ENCODE data around the gene CKM.

CKM gene

DNA sequence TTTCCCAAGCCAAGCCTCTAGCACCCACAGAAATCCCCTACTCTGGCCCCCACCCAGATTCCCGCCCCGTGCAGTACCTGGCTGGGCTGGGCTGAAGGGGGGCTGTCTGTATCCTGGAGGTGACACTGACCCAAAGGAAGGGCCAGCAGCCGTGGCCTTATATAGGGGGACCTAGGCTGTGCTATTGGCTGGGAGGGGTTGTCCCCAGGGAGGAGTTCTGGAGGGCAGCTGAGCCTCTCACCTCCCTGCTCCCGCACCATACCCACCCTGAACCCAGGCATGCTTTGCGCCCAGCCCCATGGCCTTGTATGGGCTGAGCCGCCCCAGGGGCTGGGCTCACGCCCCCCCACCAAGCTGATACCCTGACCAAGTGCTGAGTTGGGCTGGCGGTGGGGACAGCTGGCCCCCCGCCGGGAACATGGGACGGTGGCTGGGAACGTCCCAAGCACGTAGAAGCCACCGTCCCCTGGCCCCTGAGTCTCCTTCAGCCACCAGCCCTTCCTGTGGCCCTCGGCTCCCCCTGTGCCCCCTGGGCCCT is at the start of gene CKM:
TSS of gene CKM (minus strand) at position 132 of the 538 bp plus-strand sequence. CDS start 3,162 bp downstream, outside the sequence.
- Histone ChIP-seq H3K4me3 (ENCODE audit: low read depth, low read length) (peak within 1 kb of the TSS; percentile 49; the same call in 1 of the 2 replicates), H3K36me3 (ENCODE audit: insufficient read depth, low read length) (no peaks in the 10 kb centered on the region), H3K27me3 (ENCODE audit: insufficient read depth, low read length) (peaks cover 6% of the 10 kb centered on the region), H3K27ac (ENCODE audit: low read depth, low read length) (no peak within 1 kb of the TSS), H3K79me2 (ENCODE audit: control insufficient read depth, insufficient read depth, low read length, unreplicated experiment) (no peaks in the 10 kb centered on the region), H3K4me1 (ENCODE audit: control insufficient read depth, insufficient read depth, low read length, unreplicated experiment) (no peaks in the 10 kb centered on the region), H2AFZ (ENCODE audit: low read length, unreplicated experiment) (no peak within 1 kb of the TSS)

DNA sequence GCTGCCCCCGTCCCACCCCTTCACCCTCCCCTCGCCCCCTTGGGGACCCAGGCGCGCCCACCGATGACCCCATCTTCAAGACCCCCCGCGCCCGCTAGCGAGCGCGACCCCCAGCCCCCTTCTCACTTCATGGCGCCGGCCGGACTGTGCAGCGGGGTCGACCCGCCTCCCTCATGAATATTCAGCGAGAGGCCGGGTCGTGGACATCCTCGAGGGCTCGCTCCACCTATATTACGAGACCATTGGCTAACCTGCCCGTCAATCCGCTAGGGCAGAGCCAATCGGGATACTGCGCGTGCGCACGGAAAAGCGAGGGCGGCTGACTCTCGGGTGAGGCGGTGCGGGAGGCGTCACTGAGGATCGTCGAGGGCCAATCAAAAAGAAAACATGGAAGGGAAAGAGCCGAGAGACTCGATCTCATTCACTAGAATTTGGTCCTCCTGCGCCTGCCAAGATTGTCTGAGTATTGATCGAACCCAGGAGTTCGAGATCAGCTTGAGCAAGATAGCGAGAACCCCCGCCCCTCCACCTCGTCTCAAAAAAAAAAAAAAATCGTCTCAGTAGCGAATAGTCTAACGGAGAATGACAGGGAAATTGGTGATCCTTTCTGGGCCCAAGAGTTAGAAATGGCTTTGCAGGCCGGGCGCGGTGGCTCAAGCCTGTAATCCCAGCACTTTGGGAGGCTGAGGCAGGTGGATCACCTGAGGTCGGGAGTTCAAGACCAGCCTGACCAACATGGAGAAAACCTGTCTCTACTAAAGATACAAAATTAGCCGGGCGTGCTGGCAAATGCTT is 47.9 kb upstream of the CKM start, which contains the start of gene ERCC2:
TSS of gene ERCC2 (minus strand) at position 164 of the 795 bp plus-strand sequence. CDS start at position 131, 33 bp downstream.
- H3K4me1 ChIP-seq (ENCODE audit: control insufficient read depth, insufficient read depth, low read length, unreplicated experiment), result no peaks in the 10 kb centered on the region
- peak within 1 kb of the TSS; percentile 60 for H3K27ac ChIP-seq (ENCODE audit: low read depth, low read length)
- peaks cover 23% of the 10 kb centered on the region for H3K79me2 ChIP-seq (ENCODE audit: control insufficient read depth, insufficient read depth, low read length, unreplicated experiment)
- H3K27me3 ChIP-seq (ENCODE audit: insufficient read depth, low read length), result no peaks in the 10 kb centered on the region
- H3K4me3 ChIP-seq (ENCODE audit: low read depth, low read length), result peak within 1 kb of the TSS; percentile 94
- H2AFZ ChIP-seq (ENCODE audit: low read length, unreplicated experiment), result peak within 1 kb of the TSS; percentile 50
- 0 out of 2 replicates have a peak, but pooled peaks cover 3% of the 10 kb centered on the region for H3K36me3 ChIP-seq (ENCODE audit: insufficient read depth, low read length)

DNA sequence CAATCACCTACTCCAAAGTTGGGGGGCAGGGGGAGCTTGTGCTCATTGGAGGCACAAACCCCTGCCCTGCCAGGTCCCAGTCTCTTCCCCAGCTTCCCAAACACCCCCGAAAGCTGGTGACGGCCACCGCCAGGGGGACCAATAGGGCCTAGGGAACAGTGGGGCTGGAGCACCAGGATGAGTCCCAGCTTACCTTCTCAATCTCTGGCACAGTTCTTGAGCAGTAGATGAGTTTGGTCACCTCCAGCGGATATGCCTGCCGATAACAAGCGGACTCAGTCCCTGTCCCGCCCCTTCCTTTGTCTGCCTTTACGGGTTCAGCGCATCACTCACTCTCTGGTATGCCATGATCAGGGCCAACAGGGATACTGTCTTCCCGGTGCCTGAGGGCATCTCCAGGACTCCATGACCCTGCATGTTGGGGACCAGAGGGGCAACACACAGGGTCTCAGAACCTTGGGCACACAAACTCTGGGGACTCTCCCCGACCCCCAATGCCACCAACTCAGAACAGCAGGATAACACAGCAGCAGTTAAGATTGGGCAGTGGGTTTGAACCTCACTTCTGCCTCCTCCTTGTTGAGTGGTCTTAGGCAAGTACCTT is 46.2 kb upstream of the CKM start:
- peak overlapping the region; percentile 94 for H3K4me3 ChIP-seq (ENCODE audit: low read depth, low read length)
- H3K36me3 ChIP-seq (ENCODE audit: insufficient read depth, low read length), result 0 out of 2 replicates have a peak, but pooled peaks cover 3% of the 10 kb centered on the region
- H3K4me1 ChIP-seq (ENCODE audit: control insufficient read depth, insufficient read depth, low read length, unreplicated experiment), result no peaks in the 10 kb centered on the region
- H3K79me2 ChIP-seq (ENCODE audit: control insufficient read depth, insufficient read depth, low read length, unreplicated experiment), result peaks cover 23% of the 10 kb centered on the region
- H3K27ac ChIP-seq (ENCODE audit: low read depth, low read length), result no peak overlapping the region
- no peaks in the 10 kb centered on the region for H3K27me3 ChIP-seq (ENCODE audit: insufficient read depth, low read length)
- H2AFZ ChIP-seq (ENCODE audit: low read length, unreplicated experiment), result no peak overlapping the region

DNA sequence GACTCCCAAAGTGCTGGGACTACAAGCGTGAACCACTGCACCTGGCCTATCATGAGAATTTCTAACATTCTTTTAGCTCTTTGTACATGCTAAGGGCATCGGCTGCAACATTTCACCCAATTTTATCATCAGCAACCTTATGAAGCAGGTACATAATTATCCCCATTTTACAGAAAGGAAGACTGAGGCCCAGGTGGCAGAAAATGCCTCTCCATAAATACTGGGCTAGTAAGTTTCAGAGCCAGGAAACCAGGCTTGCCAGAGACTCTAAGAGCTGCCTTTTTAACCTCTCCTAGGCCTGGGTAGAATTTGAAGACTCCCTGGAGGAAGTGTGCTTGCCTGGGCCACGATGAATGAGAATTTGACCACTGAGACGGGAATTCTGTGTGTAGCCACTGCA is 45.5 kb upstream of the CKM start:
- H2AFZ ChIP-seq (ENCODE audit: low read length, unreplicated experiment), result no peak overlapping the region
- H3K4me1 ChIP-seq (ENCODE audit: control insufficient read depth, insufficient read depth, low read length, unreplicated experiment), result no peaks in the 10 kb centered on the region
- peaks cover 23% of the 10 kb centered on the region for H3K79me2 ChIP-seq (ENCODE audit: control insufficient read depth, insufficient read depth, low read length, unreplicated experiment)
- no peak overlapping the region; the same call in 1 of the 2 replicates for H3K4me3 ChIP-seq (ENCODE audit: low read depth, low read length)
- 0 out of 2 replicates have a peak, but pooled peaks cover 3% of the 10 kb centered on the region for H3K36me3 ChIP-seq (ENCODE audit: insufficient read depth, low read length)
- H3K27ac ChIP-seq (ENCODE audit: low read depth, low read length), result no peak overlapping the region
- no peaks in the 10 kb centered on the region for H3K27me3 ChIP-seq (ENCODE audit: insufficient read depth, low read length)

DNA sequence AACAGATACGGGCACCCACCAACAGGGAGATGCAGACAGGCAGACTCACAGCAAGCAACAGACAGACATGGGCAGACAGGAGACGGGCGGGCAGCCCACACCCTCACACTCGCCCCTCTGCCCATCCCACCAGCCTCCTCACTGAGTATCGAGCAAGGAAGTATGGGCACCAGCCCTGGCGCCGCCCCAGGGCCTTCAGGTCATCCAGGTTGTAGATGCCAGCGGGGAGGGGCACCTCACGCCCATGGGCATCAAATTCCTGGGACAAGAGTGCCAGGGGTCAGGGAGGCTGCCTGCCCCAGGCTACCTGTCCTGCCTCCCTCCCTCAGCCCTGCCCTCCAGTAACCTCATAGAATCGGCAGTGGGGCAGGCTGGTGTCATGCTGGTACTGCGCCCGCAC is 42.0 kb upstream of the CKM start:
- Histone ChIP-seq H2AFZ (ENCODE audit: low read length, unreplicated experiment) (no peak overlapping the region), H3K27ac (ENCODE audit: low read depth, low read length) (no peak overlapping the region), H3K27me3 (ENCODE audit: insufficient read depth, low read length) (no peaks in the 10 kb centered on the region), H3K36me3 (ENCODE audit: insufficient read depth, low read length) (0 out of 2 replicates have a peak, but pooled peaks cover 3% of the 10 kb centered on the region), H3K4me1 (ENCODE audit: control insufficient read depth, insufficient read depth, low read length, unreplicated experiment) (no peaks in the 10 kb centered on the region), H3K79me2 (ENCODE audit: control insufficient read depth, insufficient read depth, low read length, unreplicated experiment) (peaks cover 16% of the 10 kb centered on the region), H3K4me3 (ENCODE audit: low read depth, low read length) (no peak overlapping the region)

DNA sequence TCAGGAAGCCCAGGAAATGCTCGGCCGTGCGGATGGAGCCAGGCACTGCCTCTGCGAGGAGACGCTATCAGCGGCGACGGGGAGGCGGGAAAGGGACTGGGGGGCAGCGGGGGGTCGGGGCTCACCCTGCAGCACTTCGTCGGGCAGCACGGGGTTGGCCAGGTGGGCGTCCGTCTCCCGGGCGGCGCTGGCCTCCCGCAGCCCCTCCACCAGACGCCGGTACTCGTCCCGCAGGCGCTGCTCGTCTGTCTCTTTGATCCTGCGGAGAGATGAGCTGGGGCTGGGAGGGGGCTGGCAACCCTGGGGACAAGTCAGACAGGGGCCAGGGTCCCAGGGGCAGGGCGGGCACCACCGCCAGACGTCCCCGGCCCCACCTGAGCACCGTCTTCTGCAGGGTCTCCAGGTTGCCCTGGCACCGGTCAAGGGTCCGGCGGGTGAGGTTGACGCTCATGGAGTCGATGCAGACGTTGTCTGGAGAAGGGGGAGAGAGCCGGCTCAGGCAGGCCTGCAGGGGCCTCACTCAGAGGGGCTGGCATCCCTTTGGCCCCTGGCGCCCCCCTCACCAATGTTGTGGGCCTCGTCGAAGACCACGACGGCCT is 41.3 kb upstream of the CKM start:
- Histone ChIP-seq H3K36me3 (ENCODE audit: insufficient read depth, low read length) (0 out of 2 replicates have a peak, but pooled peaks cover 3% of the 10 kb centered on the region), H3K4me1 (ENCODE audit: control insufficient read depth, insufficient read depth, low read length, unreplicated experiment) (no peaks in the 10 kb centered on the region), H3K27me3 (ENCODE audit: insufficient read depth, low read length) (no peaks in the 10 kb centered on the region), H3K79me2 (ENCODE audit: control insufficient read depth, insufficient read depth, low read length, unreplicated experiment) (peaks cover 10% of the 10 kb centered on the region), H3K27ac (ENCODE audit: low read depth, low read length) (no peak overlapping the region), H3K4me3 (ENCODE audit: low read depth, low read length) (no peak overlapping the region), H2AFZ (ENCODE audit: low read length, unreplicated experiment) (no peak overlapping the region)

DNA sequence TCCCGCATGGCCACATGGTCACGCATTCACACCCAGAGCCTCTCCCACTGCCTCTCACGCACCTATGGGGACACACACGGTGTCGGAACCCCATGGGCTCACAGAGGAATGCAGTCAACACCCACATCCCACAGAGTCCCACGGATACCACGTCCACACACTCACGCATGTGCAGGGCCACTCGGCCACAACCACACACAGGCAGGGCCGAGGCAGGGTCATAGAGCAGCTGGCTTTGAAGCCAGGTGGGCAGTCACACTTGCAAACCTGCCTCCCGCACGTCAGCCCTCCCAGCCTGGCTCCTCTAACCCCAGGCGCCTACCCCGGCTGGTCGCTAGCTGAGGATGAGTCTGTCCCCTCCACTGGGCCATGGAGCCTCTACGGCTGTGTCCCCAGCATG is 39.6 kb upstream of the CKM start:
- no peaks in the 10 kb centered on the region for H3K27me3 ChIP-seq (ENCODE audit: insufficient read depth, low read length)
- no peak overlapping the region for H3K27ac ChIP-seq (ENCODE audit: low read depth, low read length)
- H2AFZ ChIP-seq (ENCODE audit: low read length, unreplicated experiment), result no peak overlapping the region
- H3K4me3 ChIP-seq (ENCODE audit: low read depth, low read length), result no peak overlapping the region
- H3K36me3 ChIP-seq (ENCODE audit: insufficient read depth, low read length), result 0 out of 2 replicates have a peak, but pooled peaks cover under 1% of the 10 kb centered on the region
- no peaks in the 10 kb centered on the region for H3K79me2 ChIP-seq (ENCODE audit: control insufficient read depth, insufficient read depth, low read length, unreplicated experiment)
- H3K4me1 ChIP-seq (ENCODE audit: control insufficient read depth, insufficient read depth, low read length, unreplicated experiment), result no peaks in the 10 kb centered on the region

DNA sequence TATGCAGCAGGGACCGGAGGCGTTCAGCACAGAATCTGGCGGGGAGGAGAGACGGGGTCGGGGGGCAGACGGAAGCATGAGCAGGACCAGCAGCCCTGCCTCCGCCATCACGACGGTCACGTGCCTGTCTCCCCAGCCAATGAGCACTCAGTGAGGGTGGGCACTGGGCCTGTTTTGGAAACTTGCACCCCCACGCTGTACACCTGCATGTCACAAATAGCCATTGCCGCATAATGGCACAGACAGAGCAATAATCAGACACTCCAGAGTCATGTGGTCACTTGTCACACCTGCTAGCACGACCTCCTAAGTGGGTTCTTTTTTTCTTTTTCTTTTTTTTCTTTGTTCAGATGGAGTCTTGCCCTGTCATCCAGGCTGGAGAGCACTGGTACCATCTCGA is 38.9 kb upstream of the CKM start:
- H3K27ac ChIP-seq (ENCODE audit: low read depth, low read length), result no peak overlapping the region
- H3K79me2 ChIP-seq (ENCODE audit: control insufficient read depth, insufficient read depth, low read length, unreplicated experiment), result no peaks in the 10 kb centered on the region
- no peak overlapping the region for H3K4me3 ChIP-seq (ENCODE audit: low read depth, low read length)
- H3K36me3 ChIP-seq (ENCODE audit: insufficient read depth, low read length), result 0 out of 2 replicates have a peak, but pooled peaks cover 3% of the 10 kb centered on the region
- H3K4me1 ChIP-seq (ENCODE audit: control insufficient read depth, insufficient read depth, low read length, unreplicated experiment), result no peaks in the 10 kb centered on the region
- no peak overlapping the region for H2AFZ ChIP-seq (ENCODE audit: low read length, unreplicated experiment)
- no peaks in the 10 kb centered on the region for H3K27me3 ChIP-seq (ENCODE audit: insufficient read depth, low read length)

DNA sequence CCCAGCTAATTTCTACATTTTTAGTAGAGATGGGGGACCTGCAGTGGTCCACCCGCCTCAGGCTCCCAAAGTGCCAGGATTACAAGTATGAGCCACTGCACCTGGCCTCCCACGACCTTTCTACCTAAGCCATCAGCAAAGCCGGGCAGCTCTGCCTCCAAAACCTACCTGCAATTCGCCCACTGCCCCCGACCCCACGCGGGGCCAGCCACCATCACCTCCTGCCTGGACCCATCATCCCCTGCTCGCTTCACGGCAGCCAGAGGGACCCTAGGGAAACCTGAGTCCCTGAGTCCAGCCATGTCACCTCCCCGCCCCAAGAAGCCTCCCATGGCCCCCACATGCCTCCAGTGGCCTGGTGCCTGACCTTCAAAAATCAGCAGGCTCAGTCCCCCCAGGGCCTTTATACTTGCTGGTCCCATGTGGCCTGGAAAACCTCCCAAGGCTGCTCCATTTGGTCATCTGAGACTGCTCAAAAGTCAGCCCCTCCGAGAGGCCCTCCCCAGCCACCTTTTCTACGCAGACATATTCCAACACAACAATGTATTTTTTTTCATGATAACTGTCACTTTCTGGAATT is 35.6 kb upstream of the CKM start:
- Histone ChIP-seq H3K4me3 (ENCODE audit: low read depth, low read length) (no peak overlapping the region), H3K4me1 (ENCODE audit: control insufficient read depth, insufficient read depth, low read length, unreplicated experiment) (no peaks in the 10 kb centered on the region), H2AFZ (ENCODE audit: low read length, unreplicated experiment) (no peak overlapping the region), H3K36me3 (ENCODE audit: insufficient read depth, low read length) (peaks cover 13% of the 10 kb centered on the region; the same call in 1 of the 2 replicates), H3K79me2 (ENCODE audit: control insufficient read depth, insufficient read depth, low read length, unreplicated experiment) (no peaks in the 10 kb centered on the region), H3K27me3 (ENCODE audit: insufficient read depth, low read length) (no peaks in the 10 kb centered on the region), H3K27ac (ENCODE audit: low read depth, low read length) (no peak overlapping the region)

DNA sequence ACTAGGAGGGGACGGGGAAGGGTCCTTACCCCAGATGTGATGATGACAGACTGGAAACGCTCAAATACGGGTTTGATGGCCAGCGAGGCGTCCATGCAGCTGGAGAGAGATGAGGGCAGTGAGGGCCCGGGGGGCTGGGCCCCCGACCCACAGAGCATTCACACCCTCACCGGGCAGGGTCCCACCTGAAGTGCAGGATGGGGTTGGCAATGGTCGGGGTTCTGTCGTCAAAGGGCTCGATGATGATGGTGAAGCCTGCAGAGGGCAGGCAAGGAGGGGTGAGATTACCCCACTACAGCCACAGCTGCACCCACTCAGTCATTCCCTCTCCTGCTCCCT is 34.7 kb upstream of the CKM start:
- no peak overlapping the region for H2AFZ ChIP-seq (ENCODE audit: low read length, unreplicated experiment)
- no peak overlapping the region for H3K27ac ChIP-seq (ENCODE audit: low read depth, low read length)
- no peak overlapping the region for H3K4me3 ChIP-seq (ENCODE audit: low read depth, low read length)
- no peaks in the 10 kb centered on the region for H3K4me1 ChIP-seq (ENCODE audit: control insufficient read depth, insufficient read depth, low read length, unreplicated experiment)
- no peaks in the 10 kb centered on the region for H3K27me3 ChIP-seq (ENCODE audit: insufficient read depth, low read length)
- H3K36me3 ChIP-seq (ENCODE audit: insufficient read depth, low read length), result peaks cover 13% of the 10 kb centered on the region; the same call in 1 of the 2 replicates
- H3K79me2 ChIP-seq (ENCODE audit: control insufficient read depth, insufficient read depth, low read length, unreplicated experiment), result no peaks in the 10 kb centered on the region

All from ACC112 (cell line).